Measurements from ENCODE around the gene TACR1.
"Not testable (repeated sequence)": the region's sequence is repeated elsewhere in the genome, so short reads cannot be mapped to it uniquely, and the experiment has no call there.

Gene TACR1, protein sequence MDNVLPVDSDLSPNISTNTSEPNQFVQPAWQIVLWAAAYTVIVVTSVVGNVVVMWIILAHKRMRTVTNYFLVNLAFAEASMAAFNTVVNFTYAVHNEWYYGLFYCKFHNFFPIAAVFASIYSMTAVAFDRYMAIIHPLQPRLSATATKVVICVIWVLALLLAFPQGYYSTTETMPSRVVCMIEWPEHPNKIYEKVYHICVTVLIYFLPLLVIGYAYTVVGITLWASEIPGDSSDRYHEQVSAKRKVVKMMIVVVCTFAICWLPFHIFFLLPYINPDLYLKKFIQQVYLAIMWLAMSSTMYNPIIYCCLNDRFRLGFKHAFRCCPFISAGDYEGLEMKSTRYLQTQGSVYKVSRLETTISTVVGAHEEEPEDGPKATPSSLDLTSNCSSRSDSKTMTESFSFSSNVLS

DNA sequence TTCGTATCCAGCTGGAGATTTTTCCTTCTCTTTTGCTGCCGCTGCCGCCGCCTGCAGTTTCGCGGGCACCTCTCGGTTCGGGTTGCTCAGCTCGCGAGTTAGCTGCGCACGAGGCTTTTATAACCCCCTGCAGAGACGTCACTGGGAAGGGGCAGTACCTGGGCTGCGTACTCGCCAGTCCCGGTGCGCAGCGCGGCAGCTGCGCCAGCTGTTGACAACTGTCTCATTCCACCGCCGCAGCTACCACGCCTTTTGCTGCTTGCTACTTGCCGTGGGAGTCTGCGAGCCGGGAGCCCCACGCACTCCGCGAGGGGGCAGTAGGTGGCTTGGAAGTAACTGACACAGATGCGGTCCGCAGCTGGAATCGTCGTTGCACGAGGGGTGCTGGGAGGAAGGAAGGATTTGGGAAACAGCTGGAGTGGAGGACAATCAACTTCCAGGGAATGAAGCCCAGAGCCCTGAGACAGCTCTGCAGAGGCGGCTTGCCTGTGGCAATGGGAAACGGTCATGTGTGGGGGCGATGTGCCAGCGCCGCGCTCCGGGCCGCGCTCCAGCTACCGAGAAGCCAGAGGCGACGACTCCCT lies at the start of gene TACR1:
TACR1 (minus strand) TSS at position 93 of the 584 bp plus-strand sequence. CDS start 586 bp downstream, outside the sequence.
- peak; percentile 42 to 55 for DNase-seq

DNA sequence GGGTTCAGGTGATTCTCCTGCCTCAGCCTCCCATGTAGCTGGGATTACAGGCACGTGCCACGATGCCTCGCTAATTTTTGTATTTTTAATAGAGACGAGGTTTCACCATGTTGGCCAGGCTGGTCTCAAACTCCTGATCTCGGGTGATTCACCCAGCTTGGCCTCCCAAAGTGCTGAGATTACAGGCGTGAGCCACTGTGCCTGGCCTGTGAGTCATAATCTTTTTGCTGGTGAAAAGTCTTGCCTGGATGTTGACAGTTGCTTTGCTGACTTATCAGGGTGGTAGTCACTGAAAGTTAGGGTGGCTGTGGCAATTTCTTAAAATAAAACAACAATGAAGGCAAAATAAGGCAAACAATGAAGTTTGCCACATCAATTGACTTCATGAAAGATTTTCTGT lies 49.3 kb upstream of the TACR1 start:
- not testable (repeated sequence) for DNase-seq

DNA sequence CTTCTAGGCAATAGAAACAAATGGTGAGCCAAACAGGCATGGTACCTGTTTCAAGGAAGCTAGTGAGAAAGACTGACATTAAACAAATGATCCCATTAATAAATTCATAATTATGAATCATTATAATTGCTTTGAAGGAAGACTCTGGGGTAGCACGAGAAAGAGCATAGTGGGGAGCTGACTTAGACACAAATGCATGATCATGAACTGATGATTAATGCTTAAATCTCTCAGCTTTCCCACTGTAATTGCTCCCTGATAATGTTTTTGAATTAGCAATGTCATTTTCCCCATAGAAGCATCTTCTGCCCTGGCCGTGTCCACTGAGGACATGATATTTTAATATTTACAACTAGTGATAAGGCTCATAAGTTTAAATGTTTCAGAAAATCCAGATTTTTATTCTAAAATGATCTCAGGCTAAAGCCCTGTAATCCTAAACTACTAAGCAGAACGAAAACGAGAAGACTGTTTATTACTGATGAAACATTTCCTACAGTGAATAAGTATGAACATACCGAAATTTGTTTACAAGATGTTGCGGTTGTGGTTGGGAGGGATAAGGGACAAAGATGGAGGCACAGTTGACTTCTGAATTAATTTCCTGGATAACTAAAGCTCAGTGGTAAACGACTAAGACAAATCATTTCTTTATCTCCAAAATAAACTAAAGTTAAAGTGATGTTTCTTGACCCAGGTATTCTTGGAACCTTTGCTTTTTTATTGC lies 47.3 kb upstream of the TACR1 start:
- DNase-seq = no peak

DNA sequence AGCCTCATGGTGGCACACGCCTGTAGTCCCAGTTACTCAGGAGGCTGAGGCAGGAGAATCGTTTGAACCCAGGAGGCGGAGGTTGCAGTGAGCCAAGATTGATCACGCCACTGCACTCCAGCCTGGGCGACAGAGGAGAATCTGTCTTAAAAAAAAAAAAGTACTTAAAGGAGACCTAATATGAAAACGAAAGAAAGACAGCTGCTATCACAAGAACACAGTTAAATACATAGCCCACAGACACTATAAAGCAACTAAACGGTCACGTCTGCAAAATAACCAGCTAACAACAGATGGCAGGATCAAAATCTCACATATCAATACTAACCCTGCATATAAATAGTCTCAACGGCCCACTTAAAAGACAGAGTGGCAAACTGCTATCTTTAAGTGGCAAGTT lies 43.9 kb upstream of the TACR1 start:
- DNase-seq = no peak

DNA sequence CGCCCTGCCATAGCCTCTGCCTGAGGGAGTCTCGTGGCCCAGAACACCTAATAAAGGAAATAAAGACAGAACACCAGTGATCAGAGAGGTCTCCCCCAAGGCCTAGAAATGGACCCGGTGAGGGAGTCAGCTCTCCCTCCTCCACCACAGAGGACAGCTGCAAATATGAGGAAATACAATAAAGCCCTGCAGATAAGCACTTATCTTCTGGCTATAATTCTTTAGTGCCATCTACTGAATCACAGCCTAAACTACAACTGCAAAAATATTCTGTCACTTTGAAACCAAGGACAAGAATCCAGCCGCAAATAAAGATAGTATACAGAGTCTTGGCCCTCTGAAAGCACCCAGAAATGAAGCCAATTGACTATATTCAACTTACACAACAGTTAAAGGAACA lies 42.4 kb upstream of the TACR1 start:
- no peak for DNase-seq

DNA sequence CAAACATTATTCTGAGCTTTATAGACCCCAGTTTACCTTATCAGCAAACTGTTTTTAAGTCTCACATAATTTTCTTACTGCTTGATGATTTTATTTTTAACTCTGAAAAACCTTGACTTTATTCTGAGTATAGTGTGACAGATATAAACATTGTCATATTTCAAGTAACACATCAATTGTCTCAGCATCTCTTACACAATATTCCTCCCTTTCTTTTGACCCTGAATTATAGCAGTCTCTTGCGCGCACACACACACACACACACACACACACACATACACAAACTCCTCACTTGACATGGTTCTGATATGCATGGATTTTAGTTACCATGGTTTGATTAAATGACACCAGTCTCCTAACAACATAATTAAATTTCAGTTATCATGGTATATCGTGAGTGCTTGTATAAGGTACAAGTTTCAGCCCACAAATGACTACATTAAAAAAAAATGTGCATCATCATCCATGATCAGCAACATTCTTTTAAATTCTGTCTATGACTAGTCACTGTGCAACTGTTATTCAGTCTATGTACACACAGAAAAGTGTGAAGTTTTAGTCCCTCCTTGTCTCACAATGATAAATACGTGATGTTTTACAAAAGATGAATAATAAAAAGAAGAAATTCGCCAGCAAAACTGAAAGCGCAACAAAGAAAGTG lies 39.5 kb upstream of the TACR1 start:
- no peak for DNase-seq

DNA sequence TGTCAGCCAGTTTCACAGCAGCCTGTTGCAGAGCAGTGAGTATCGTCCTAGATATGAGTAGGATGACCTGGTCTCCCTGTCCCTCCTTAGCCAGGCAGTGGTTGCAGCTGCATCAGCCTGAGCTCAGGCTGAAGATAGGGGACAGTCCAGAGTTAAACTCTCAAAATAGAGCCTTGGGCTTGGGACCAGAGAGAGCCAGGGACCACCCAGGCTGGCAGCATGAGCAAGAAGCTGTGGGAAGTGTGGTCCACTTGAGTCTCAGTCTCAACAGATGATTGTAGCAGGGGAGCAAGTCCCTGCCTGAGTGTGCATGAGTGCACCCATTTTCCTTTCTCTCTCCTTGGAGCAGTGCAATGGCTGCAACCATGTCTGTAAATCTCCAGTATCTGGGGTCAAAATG lies 38.0 kb upstream of the TACR1 start:
- no peak for DNase-seq

DNA sequence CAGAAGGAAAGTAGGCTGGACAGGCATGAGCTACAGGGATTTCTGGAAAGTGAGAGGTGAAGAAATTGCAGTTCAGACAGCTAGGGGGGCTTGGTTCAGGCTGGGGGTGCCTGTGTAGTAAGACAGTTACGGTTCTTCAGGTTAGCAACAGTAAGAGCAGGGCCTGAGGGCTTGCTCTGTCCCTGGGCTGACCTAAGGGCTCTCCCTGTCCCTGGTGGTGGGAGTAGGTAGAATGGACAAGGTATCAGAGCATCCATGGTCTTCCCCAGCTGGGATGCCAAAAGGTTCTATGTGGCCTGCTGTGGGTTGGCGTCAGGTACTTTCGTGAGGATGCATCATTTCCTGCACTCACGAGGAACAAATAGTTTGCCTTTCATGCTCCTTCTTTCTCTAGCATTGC lies 34.6 kb upstream of the TACR1 start:
- DNase-seq = no peak

DNA sequence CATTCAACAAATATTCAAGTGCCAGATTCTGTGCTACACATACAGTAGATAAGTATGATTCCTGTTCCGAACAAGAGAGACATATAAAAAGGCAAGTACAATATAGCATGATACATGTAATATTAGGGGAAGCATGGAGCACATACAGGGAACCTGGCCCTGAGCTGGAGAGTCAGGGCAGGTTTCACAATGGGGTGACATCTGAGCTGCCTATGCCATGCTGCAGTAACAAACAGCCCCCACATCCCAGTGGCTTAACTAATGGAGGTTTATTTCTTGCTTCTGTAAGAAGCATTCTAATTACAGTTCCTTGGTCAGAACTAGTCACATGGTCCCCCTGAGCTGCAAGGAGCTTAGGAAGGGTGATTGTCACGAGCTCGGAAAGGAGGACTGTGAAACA lies 27.3 kb upstream of the TACR1 start:
- DNase-seq = no peak

DNA sequence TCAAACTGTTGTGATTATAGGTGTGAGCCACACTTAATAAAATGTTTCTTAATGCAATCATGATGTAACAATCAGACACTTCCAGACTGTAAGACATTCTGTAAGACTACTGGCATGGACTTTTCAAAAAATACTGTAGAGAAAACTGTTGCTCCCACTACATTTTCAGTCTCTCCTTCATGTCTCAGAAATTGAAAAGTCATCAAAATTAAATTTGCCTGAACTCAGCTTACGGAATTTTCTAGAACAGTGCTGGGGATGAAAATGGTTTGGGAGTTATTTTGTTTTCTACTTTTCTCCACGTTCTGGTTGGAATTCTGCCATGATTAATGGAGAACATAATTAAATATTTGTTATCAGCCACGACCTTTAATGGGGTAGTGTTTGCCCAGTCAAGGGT lies 26.8 kb upstream of the TACR1 start:
- DNase-seq = no peak

DNA sequence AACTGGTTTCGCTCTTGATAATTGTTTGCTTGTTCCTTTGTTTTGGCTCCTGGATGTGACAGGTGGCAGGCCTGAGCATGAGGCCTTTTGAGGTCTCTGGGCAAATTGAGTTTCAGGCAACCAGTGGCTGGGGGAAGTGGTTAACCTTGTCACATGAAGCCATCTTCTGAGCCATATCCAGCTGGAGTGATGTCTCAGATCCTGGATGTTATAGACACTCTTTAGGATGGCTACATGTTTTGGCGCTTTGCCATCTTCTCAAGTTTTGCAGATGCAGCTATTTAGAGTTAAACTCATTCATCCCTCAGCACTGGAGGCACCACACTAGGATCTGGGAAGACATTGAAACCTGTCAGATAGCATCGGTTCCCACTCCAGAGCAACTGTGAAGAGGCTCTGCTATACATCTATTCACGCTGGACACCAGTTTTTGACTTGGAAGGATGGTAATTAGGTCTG lies 25.3 kb upstream of the TACR1 start:
- no peak for DNase-seq

DNA sequence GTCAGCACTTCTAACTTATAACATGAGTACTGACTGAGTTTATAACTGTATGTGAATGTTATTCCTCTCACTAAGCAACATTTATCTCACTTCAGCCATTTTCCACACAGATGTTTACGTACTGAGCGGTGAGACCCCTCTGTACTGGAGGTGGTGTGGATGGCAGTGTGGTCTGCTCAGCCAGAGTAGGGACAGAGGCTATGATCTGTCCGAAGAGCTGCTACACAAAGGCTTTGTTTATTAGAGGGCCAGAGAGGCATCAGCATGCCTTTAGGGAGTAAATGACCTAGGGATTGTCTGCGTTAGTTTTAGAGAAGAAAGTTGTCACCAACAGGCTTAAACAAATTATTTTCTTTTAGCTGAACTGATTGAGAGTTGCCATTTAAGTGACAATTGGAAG lies 23.2 kb upstream of the TACR1 start:
- no peak for DNase-seq

DNA sequence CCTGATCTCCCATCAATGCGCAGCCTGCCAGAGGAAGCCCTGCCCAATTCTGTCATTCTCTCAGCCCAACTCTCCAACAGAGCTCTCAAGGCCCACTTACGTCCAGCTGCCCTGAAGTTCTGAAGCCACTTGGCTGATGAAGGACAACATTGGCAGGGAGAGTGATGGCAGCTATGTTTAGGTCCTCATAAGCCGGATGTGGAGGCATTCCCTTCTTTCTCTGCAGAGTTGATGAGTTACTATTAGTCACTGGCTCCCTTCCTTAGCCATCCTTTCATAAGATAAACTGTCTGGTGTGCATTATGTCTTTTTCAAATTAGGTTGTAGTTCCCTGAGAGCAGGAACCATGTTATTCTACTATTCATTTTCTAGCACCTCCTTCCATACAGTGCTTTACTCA lies 22.5 kb upstream of the TACR1 start:
- no peak for DNase-seq

DNA sequence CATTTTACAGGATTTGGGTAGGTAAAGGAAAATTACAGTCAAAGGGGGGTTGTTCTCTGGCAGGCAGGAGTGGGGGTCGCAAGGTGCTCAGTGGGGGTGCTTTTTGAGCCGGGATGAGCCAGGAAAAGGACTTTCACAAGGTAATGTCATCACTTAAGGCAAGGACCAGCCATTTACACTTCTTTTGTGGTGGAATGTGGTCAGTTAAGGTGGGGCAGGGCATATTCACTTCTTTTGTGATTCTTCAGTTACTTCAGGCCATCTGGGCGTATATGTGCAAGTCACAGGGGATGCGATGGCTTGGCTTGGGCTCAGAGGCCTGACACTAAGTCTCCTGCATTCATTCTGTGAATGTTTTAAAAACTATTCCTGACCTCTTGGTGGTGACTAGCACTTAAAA lies 19.9 kb upstream of the TACR1 start:
- not testable (repeated sequence) for DNase-seq

DNA sequence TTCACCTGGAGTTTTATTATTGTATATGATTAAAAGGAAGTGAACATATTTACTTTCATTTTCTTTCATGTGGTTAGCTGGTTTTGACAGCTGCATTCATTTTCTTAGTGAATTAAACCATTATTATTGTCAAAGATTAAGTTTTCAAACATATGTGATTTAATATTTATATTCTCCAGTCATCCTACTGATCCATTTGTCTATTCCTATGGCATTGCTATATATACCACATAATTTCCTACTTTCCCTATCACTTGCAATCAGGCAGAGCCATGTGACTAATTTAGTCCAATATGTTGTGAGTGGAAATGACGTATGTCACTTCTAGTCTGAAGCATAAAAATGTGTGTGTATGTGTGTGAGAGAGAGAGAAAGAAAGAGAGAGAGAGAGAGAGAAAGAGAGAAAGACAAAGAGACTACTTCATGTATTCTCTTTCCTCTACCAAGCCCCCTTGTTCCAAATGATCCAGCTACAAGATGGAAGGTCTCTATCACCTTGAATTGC lies 12.0 kb upstream of the TACR1 start:
- DNase-seq = no peak

DNA sequence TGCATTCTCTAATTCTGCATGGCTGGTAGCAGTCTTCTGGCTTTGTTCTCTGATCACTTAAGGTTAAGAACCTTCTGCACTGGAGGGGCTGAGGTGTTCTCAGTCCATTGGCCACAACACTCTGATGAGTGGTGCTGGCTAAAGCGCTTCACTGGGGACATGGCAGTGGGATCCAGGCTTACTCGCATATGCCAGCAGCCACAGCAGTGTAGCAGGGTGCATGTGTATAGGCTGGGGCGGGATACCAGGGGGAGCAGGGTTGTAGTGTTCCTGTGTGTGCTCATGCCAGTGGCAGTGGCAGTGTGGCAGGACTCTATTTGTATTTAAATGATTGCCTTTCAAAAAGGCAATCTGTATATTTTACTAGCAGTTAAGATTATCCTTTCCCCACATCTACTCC lies 11.1 kb upstream of the TACR1 start:
- DNase-seq = no peak

DNA sequence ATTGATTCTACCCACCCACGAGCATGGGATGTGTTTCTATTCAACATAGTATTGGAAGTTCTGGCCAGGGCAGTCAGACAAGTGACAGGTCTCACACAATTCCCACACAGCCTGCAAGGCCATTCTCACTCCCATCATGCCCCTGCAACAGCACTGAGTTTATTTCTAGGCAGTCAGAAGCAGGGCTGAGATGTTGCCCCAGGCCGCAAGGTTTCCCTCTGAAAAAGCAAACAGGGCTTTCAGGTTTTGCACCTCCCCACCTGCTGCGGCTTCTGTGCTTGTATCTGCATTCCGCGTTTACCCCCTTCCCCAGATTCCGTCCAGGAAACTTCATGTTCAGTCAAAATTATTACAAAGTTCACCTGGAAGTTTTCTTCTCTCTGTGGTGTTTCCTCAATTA lies 9.4 kb upstream of the TACR1 start:
- no peak for DNase-seq

DNA sequence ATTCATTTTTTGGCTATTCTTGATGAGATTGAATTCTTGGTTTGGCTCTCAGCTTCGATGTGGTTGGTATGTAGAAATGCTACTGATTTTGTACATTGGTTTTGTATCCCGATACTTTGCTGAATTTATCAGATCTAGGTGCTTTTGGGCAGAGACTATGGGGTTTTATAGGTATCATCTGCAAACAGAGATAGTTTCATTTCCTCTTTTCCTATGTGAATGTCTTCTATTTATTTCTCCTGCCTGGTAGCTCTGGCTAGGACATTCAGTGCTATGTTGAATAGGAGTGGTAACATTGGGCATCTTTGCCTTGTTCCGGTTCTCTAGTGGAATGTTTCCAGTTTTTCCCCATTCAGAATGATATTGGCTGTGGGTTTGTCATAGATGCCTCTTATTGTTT lies 5.5 kb upstream of the TACR1 start:
- no peak for DNase-seq

DNA sequence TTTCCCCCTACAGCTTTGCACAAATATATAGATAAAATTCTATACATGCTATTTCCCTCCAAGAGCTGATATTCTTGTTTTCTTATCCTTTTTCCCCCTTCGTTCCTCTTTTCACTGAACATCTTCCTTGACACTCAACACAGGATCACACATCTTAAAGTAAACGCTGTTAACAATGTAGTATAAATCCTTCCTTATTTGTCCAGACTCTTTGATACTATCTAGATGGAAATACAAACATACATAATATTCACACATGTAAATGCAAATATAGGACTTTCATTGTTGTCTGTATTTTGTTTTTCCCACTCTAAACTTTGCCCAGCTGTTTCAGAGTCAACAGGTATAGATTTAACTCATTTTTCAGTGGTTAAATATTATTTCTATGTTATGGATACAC lies 3.0 kb upstream of the TACR1 start:
- DNase-seq = no peak

DNA sequence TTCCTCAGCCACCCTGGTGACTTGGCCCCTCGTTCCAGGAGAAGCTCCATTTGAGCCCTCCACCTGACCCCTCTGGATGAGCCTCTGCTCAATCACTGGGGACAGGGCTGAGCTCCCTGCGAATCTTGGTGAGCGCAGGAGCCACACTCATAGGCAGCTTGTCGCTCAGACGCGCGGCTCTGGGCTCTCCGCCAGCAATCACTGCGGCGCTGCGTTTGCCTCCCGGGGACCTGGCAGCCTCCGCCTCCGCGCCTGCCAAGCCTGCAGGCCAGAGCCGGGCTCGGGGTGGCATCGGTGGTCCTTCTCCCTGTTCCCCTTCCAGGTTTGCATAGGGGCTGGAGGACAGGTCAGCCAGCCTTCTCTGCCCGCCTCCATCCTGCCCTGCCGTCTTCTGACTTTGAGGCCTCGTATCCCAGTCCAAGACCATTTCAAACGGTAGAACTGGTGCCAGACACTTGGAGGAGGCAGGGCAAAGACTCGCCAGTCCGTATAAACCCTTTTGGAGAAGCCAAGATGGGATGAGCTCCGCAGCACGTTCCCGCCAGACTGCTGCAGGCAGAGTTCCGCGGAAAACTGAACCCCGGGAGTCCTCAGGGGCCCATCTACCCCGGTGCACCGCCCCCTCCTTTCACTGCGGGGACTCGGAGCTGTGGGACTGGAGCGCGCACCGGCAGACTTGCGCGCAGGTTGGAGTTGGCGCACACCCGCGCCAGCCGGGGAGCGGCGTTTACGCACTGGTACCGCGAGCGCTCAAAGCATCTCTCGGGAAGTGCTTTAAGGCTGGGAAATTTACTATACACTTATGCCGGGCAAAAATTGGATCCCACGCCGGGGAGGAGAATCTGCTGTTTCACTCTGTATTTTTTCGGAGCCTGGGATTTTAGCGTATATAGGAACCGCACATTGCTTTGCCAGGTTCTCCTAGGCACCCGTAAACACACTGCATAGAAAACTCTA lies 1.1 kb upstream of the TACR1 start:
- DNase-seq = peak; percentile 5 to 6

DNA sequence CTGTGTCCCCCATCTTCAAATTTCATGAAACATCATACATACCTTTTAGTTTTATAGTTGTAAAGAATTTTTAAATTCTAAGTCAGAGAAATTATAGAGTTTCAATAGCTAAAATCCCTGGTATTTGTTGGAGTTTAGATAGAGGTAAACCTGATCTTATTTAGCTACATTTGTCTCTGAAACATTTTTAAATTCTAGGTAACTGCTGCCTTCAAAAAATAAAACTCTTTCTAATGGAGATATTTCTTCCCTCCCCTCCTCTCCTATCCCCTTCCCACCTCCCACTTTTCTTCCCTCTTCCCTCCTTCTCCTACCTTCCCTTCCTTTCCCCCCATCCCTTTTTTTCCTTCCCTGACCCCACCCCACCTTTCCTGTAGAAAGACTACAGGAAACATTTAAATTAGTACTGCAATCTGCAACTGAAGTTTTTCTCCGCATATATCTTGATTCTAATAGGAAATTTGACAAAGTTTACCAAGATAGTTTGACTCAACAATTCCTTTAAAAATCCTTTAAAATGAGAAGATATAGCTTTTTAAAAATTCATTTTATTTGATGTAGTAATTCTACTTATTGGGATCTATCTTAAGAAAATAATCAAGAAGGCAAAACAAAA lies 4.1 kb downstream of the TACR1 start:
- no peak for DNase-seq

Data from activated CD4-positive, alpha-beta T cell treated with anti-CD3 and anti-CD28 coated beads, Interleukin-2, amount 50 U/mL, for 48 hours (primary cell).